Stomach smooth muscle (tissue), 2 donors: ENCODE data around the gene RFTN1.

ENCODE experiments used
- H3K27ac ChIP-seq: one replicate; pipeline ENCODE4 v1.7.0; 2013; ENCODE audit warnings: mild to moderate bottlenecking, low read length, inconsistent platforms
- H3K27me3 ChIP-seq, 2 donors: one replicate each; pipeline ENCODE4 v1.7.0; 2013; ENCODE audit warnings: low read length in 2 of 2; ENCODE audit not compliant: insufficient read depth in 2 of 2, control insufficient read depth in 1 of 2
- H3K36me3 ChIP-seq, 2 donors: one replicate each; pipeline ENCODE4 v1.7.0; 2013; ENCODE audit warnings: low read length in 2 of 2; ENCODE audit not compliant: control insufficient read depth in 2 of 2, insufficient read depth in 2 of 2
- H3K4me1 ChIP-seq: one replicate; pipeline ENCODE4 v1.7.0; 2013; ENCODE audit warnings: low read length; ENCODE audit not compliant: control insufficient read depth, insufficient read depth
- H3K4me3 ChIP-seq, 2 donors: one replicate each; pipeline ENCODE4 v1.7.0; 2013; ENCODE audit warnings: low read length in 2 of 2
- H3K9ac ChIP-seq, 2 donors: one replicate each; pipeline ENCODE4 v1.7.0; 2013; ENCODE audit warnings: low read length in 2 of 2, mild to moderate bottlenecking in 1 of 2
- H3K9me3 ChIP-seq, 2 donors: one replicate each; pipeline ENCODE4 v1.7.0; 2013; ENCODE audit warnings: low read length in 2 of 2; ENCODE audit not compliant: control insufficient read depth in 2 of 2
- donor health status: healthy.
- donor health status: Pancreatic carcinoma.

RFTN1 gene

GRCh38 chr3:16388850-16389441 lies 124.6 kb downstream of the RFTN1 start:
- H3K4me3 ChIP-seq = no peak overlapping the region
- H3K27me3 ChIP-seq = no peaks in the 10 kb centered on the region
- H3K9ac ChIP-seq = no peak overlapping the region
- H3K4me1 ChIP-seq = peaks cover 19% of the 10 kb centered on the region
- no peak overlapping the region for H3K27ac ChIP-seq
- no peaks in the 10 kb centered on the region for H3K36me3 ChIP-seq
- H3K9me3 ChIP-seq = no peaks in the 10 kb centered on the region

GRCh38 chr3:16386561-16386960 lies 126.9 kb downstream of the RFTN1 start:
- H3K27me3 ChIP-seq = no peaks in the 10 kb centered on the region
- H3K4me1 ChIP-seq = peaks cover 19% of the 10 kb centered on the region
- H3K9ac ChIP-seq = no peak overlapping the region
- H3K4me3 ChIP-seq = no peak overlapping the region
- H3K9me3 ChIP-seq = no peaks in the 10 kb centered on the region
- H3K36me3 ChIP-seq = no peaks in the 10 kb centered on the region
- no peak overlapping the region for H3K27ac ChIP-seq

- no peak overlapping the region for H3K9ac ChIP-seq
- no peaks in the 10 kb centered on the region for H3K9me3 ChIP-seq
- H3K36me3 ChIP-seq = no peaks in the 10 kb centered on the region
- H3K27ac ChIP-seq = no peak overlapping the region
- no peak overlapping the region for H3K4me3 ChIP-seq
- no peaks in the 10 kb centered on the region for H3K27me3 ChIP-seq
- peaks cover 19% of the 10 kb centered on the region for H3K4me1 ChIP-seq
These were observed 128.3 kb downstream of the RFTN1 start for GRCh38 chr3:16385151-16385550.

- Histone ChIP-seq H3K27me3 (no peaks in the 10 kb centered on the region), H3K9me3 (no peaks in the 10 kb centered on the region), H3K9ac (no peak overlapping the region), H3K4me3 (no peak overlapping the region), H3K4me1 (peaks cover 19% of the 10 kb centered on the region), H3K27ac (no peak overlapping the region), H3K36me3 (no peaks in the 10 kb centered on the region)
These were observed 129.6 kb downstream of the RFTN1 start for GRCh38 chr3:16383864-16384263.

GRCh38 chr3:16382845-16383244 lies 130.7 kb downstream of the RFTN1 start:
- no peaks in the 10 kb centered on the region for H3K27me3 ChIP-seq
- no peaks in the 10 kb centered on the region for H3K9me3 ChIP-seq
- no peak overlapping the region for H3K27ac ChIP-seq
- no peak overlapping the region for H3K9ac ChIP-seq
- H3K4me3 ChIP-seq = no peak overlapping the region
- H3K4me1 ChIP-seq = peaks cover 17% of the 10 kb centered on the region
- H3K36me3 ChIP-seq = no peaks in the 10 kb centered on the region

- H3K9ac ChIP-seq = no peak overlapping the region
- H3K27me3 ChIP-seq = no peaks in the 10 kb centered on the region
- H3K4me3 ChIP-seq = no peak overlapping the region
- no peak overlapping the region for H3K27ac ChIP-seq
- no peaks in the 10 kb centered on the region for H3K9me3 ChIP-seq
- H3K36me3 ChIP-seq = no peaks in the 10 kb centered on the region
- peaks cover 13% of the 10 kb centered on the region for H3K4me1 ChIP-seq
These were observed 132.1 kb downstream of the RFTN1 start for GRCh38 chr3:16381426-16381825.

- H3K27me3 ChIP-seq = no peaks in the 10 kb centered on the region
- no peak overlapping the region for H3K9ac ChIP-seq
- no peak overlapping the region for H3K4me3 ChIP-seq
- peaks cover 0 to 3% of the 10 kb centered on the region in 2 donors for H3K36me3 ChIP-seq
- peaks cover 8% of the 10 kb centered on the region for H3K4me1 ChIP-seq
- no peaks in the 10 kb centered on the region for H3K9me3 ChIP-seq
- no peak overlapping the region for H3K27ac ChIP-seq
These were observed 133.1 kb downstream of the RFTN1 start for GRCh38 chr3:16380421-16380820.

- no peaks in the 10 kb centered on the region for H3K27me3 ChIP-seq
- no peak overlapping the region for H3K4me3 ChIP-seq
- no peak overlapping the region for H3K9ac ChIP-seq
- no peak overlapping the region for H3K27ac ChIP-seq
- peaks cover 7% of the 10 kb centered on the region for H3K4me1 ChIP-seq
- no peaks in the 10 kb centered on the region for H3K9me3 ChIP-seq
- H3K36me3 ChIP-seq = peaks cover 0 to 3% of the 10 kb centered on the region in 2 donors
These were observed 133.7 kb downstream of the RFTN1 start for GRCh38 chr3:16379838-16380237.

GRCh38 chr3:16378920-16379319 lies 134.6 kb downstream of the RFTN1 start:
- no peak overlapping the region for H3K9ac ChIP-seq

GRCh38 chr3:16378415-16378814 lies 135.1 kb downstream of the RFTN1 start:
- no peak overlapping the region for H3K27ac ChIP-seq
- H3K36me3 ChIP-seq = peaks cover 0 to 3% of the 10 kb centered on the region in 2 donors
- peaks cover 5% of the 10 kb centered on the region for H3K4me1 ChIP-seq

More at GRCh38 chr3:16378920-16379319, 134.6 kb downstream of the RFTN1 start:
- peaks cover 0 to 3% of the 10 kb centered on the region in 2 donors for H3K36me3 ChIP-seq
- H3K4me3 ChIP-seq = no peak overlapping the region
- H3K27me3 ChIP-seq = no peaks in the 10 kb centered on the region
- peaks cover 5% of the 10 kb centered on the region for H3K4me1 ChIP-seq
- no peaks in the 10 kb centered on the region for H3K9me3 ChIP-seq
- H3K27ac ChIP-seq = no peak overlapping the region

GRCh38 chr3:16377847-16378302 lies 135.6 kb downstream of the RFTN1 start:
- H3K9ac ChIP-seq = no peak overlapping the region
- no peak overlapping the region for H3K27ac ChIP-seq

More at GRCh38 chr3:16378415-16378814, 135.1 kb downstream of the RFTN1 start:
- H3K4me3 ChIP-seq = no peak overlapping the region
- H3K9ac ChIP-seq = no peak overlapping the region
- H3K27me3 ChIP-seq = no peaks in the 10 kb centered on the region
- no peaks in the 10 kb centered on the region for H3K9me3 ChIP-seq

More at GRCh38 chr3:16377847-16378302, 135.6 kb downstream of the RFTN1 start:
- Histone ChIP-seq H3K36me3 (peaks cover 0 to 3% of the 10 kb centered on the region in 2 donors), H3K27me3 (no peaks in the 10 kb centered on the region), H3K4me1 (peaks cover 10% of the 10 kb centered on the region), H3K4me3 (no peak overlapping the region), H3K9me3 (no peaks in the 10 kb centered on the region)
